HepG2 (cell line): ENCODE data around the gene CD4. TPM values are rescaled to one million over a fixed set of nuclear protein-coding genes. Genes with fewer than 3 reads are reported as not detected.

Experiments used
- EZH2 ChIP-seq: conservative IDR thresholded peaks from 2 replicates; pipeline ENCODE4 v1.6.1; 2012; ENCODE audit warnings: mild to moderate bottlenecking, low read depth, low read length, moderate library complexity
- FOXK2 ChIP-seq: fragments of 450-650 bp; IDR thresholded peaks from 2 replicates; pipeline ENCODE4 v1.6.1; 2016
- GPN1 ChIP-seq: sonication (generic); formaldehyde crosslinking; IDR thresholded peaks from 2 replicates; pipeline ENCODE4 v1.5.1; 2020; ENCODE audit warnings: missing genetic modification reagents, borderline replicate concordance
- HOXA3 ChIP-seq: sonication (generic); formaldehyde crosslinking; IDR thresholded peaks from 2 replicates; pipeline ENCODE4 v1.5.0; 2020; ENCODE audit warnings: missing genetic modification reagents
- MIER2 ChIP-seq: IDR thresholded peaks from 2 replicates; pipeline ENCODE4 v1.6.1; 2016; ENCODE audit warnings: missing biosample characterization, missing genetic modification reagents
- MLXIP ChIP-seq: sonication (generic); formaldehyde crosslinking; IDR thresholded peaks from 2 replicates; pipeline ENCODE4 v1.9.0; 2021; ENCODE audit warnings: missing genetic modification reagents, borderline replicate concordance
- RBM39 ChIP-seq: fragments of 200-400 bp; formaldehyde crosslinking; IDR thresholded peaks from one replicate; pipeline ENCODE4 v1.6.1; 2018; ENCODE audit warnings: antibody characterized with exemption, mild to moderate bottlenecking, low read depth, low read length; ENCODE audit not compliant: poor library complexity, severe bottlenecking
- REST ChIP-seq, 2 experiments: IDR thresholded peaks; 2 replicates each; pipeline ENCODE4 v1.6.1; 2011 to 2012; ENCODE audit warnings: low read length in 2 of 2, borderline replicate concordance in 1 of 2, low read depth in 1 of 2, mild to moderate bottlenecking in 1 of 2, moderate library complexity in 1 of 2
- SUZ12 ChIP-seq: fragments of 150-350 bp; IDR thresholded peaks from 2 replicates; pipeline ENCODE4 v1.6.1; 2014; ENCODE audit warnings: low read depth, low read length
- THAP11 ChIP-seq: IDR thresholded peaks from 2 replicates; pipeline ENCODE4 v1.6.1; 2016; ENCODE audit warnings: missing biosample characterization, missing genetic modification reagents
- TOPORS ChIP-seq: sonication (generic); formaldehyde crosslinking; IDR thresholded peaks from 2 replicates; pipeline ENCODE4 v1.8.0; 2023; ENCODE audit warnings: mild to moderate bottlenecking, missing genetic modification reagents
- ZBTB37 ChIP-seq: sonication (generic); formaldehyde crosslinking; IDR thresholded peaks from 2 replicates; pipeline ENCODE4 v1.4.0; 2020; ENCODE audit warnings: mild to moderate bottlenecking, missing genetic modification reagents
- ZFYVE20 ChIP-seq: sonication (generic); formaldehyde crosslinking; IDR thresholded peaks from 2 replicates; pipeline ENCODE4 v1.8.0; 2023; ENCODE audit warnings: low read depth, mild to moderate bottlenecking, moderate library complexity, missing genetic modification reagents, borderline replicate concordance
- ZNF430 ChIP-seq: sonication (generic); formaldehyde crosslinking; IDR thresholded peaks from 2 replicates; pipeline ENCODE4 v1.9.0; 2021; ENCODE audit warnings: mild to moderate bottlenecking, missing genetic modification reagents
- ZNF552 ChIP-seq: sonication (generic); formaldehyde crosslinking; IDR thresholded peaks from 2 replicates; pipeline ENCODE4 v1.9.0; 2022; ENCODE audit warnings: missing genetic modification reagents, mild to moderate bottlenecking, borderline replicate concordance
- ZNF557 ChIP-seq: sonication (generic); formaldehyde crosslinking; IDR thresholded peaks from 2 replicates; pipeline ENCODE4 v1.4.0; 2020; ENCODE audit warnings: missing genetic modification reagents
- ZNF567 ChIP-seq: sonication (generic); formaldehyde crosslinking; IDR thresholded peaks from 2 replicates; pipeline ENCODE4 v1.8.1; 2023; ENCODE audit warnings: mild to moderate bottlenecking, missing genetic modification reagents, borderline replicate concordance
- ZSCAN12 ChIP-seq: sonication (generic); formaldehyde crosslinking; IDR thresholded peaks from 2 replicates; pipeline ENCODE4 v1.9.0; 2021; ENCODE audit warnings: mild to moderate bottlenecking, missing genetic modification reagents
- polyA plus RNA-seq, 8 experiments: library from polyadenylated mRNA; depleted of rRNA in 3 of 8; stranded (reverse) in 7 of 8; unstranded in 1 of 8; fragments of >200 nt; fragmentation: Illumina TruSeq in 4 of 8; extraction: Trizol in 4 of 8; gene quantifications; 2 replicates each; pipeline versions ENCODE4 v1.2.1 to v1.2.3, GENCODE V29; 2011 to 2016; ENCODE audit warnings: low read depth in 4 of 8, missing spikeins in 1 of 8, mixed read lengths in 1 of 8; ENCODE audit not compliant: insufficient read depth in 1 of 8
- total RNA-seq, 5 experiments: library from RNA; depleted of rRNA; stranded (reverse); fragments of >200 nt; fragmentation: Illumina TruSeq; extraction: Trizol; gene quantifications; 2 replicates each; pipeline ENCODE4 v1.2.3, GENCODE V29; 2016; ENCODE audit warnings: low read depth in 1 of 5
- TF ChIP-seq, protein P1 (sequence below): sonication (generic); formaldehyde crosslinking; conservative IDR thresholded peaks from 2 replicates; pipeline ENCODE4 v1.4.0; 2020; ENCODE audit warnings: missing genetic modification reagents

CD4 gene
- total and polyA plus RNA-seq, 2 of the 13 experiments (the other 11 are each of a cell fraction or from before 2014, with no cell fraction given): 0.07 to 0.95 TPM

- TF ChIP-seq HOXA3 (CRISPR knock-in tag) (no peak), ZBTB37 (CRISPR knock-in tag) (no peak), ZSCAN12 (CRISPR knock-in tag) (0 out of 2 replicates have a peak, but pooled peaks have one; percentile 2), ZNF552 (CRISPR knock-in tag) (0 out of 2 replicates have a peak, but pooled peaks have one; percentile 24), GPN1 (CRISPR knock-in tag) (0 out of 2 replicates have a peak, but pooled peaks have one; percentile 13), EZH2 (no peak), ZNF557 (CRISPR knock-in tag) (peak; percentile 81; the same call in 1 of the 2 replicates), THAP11 (peak; percentile 67), SUZ12 (no peak), REST (IDR thresholded peaks at IDR 0.05; ENCODE audit: borderline replicate concordance in 1 of 2, low read depth in 1 of 2, low read length in 2 of 2) (peak in 1 of 2 experiments; percentile 79; a peak in 1 of 4 replicates), TOPORS (CRISPR knock-in tag) (0 out of 2 replicates have a peak, but pooled peaks have one; percentile 74), ZFYVE20 (CRISPR knock-in tag) (no peak), FOXK2 (no peak), RBM39 (peak; percentile 90), ZNF430 (peak; percentile 93; the same call in 1 of the 2 replicates), ZNF567 (CRISPR knock-in tag) (no peak), MIER2 (no peak), MLXIP (CRISPR knock-in tag) (no peak)
- TF ChIP-seq, protein P1, sequence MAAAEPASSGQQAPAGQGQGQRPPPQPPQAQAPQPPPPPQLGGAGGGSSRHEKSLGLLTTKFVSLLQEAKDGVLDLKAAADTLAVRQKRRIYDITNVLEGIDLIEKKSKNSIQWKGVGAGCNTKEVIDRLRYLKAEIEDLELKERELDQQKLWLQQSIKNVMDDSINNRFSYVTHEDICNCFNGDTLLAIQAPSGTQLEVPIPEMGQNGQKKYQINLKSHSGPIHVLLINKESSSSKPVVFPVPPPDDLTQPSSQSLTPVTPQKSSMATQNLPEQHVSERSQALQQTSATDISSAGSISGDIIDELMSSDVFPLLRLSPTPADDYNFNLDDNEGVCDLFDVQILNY (CRISPR knock-in tag): peak; percentile 55; the same call in 1 of the 2 replicates
Measured at GRCh38 chr12:6867413-6868210, 78.3 kb downstream of the CD4 start, which contains the start of gene TPI1 (continued).
